Gastroesophageal sphincter (tissue), 3 donors: ENCODE measurements around the gene NTRK1.

ENCODE experiments used
- CTCF ChIP-seq, 4 experiments: fragments of 200-600 bp in 2 of 4; fragments of 450-650 bp in 2 of 4; sonication (generic) in 1 of 4; IDR thresholded peaks; one replicate each; pipeline ENCODE4 v1.5.1; 2017 to 2019; ENCODE audit warnings: antibody characterized with exemption in 4 of 4, mild to moderate bottlenecking in 2 of 4, moderate library complexity in 2 of 4
- EP300 ChIP-seq: sonication (generic); formaldehyde crosslinking; IDR thresholded peaks from one replicate; pipeline ENCODE4 v1.6.1; 2017; ENCODE audit warnings: antibody characterized with exemption, mild to moderate bottlenecking
- POLR2A ChIP-seq, 2 donors: fragments of 450-650 bp; IDR thresholded peaks; one replicate each; pipeline ENCODE4 v1.6.1; 2017; ENCODE audit warnings: antibody characterized with exemption in 2 of 2, mild to moderate bottlenecking in 2 of 2, moderate library complexity in 1 of 2
- POLR2AphosphoS5 ChIP-seq: sonication (generic); formaldehyde crosslinking; IDR thresholded peaks from one replicate; pipeline ENCODE4 v1.6.1; 2017; ENCODE audit warnings: antibody characterized with exemption

GRCh38 chr1:156823210-156823790, 37.4 kb upstream of the NTRK1 start:
- no peak for TF ChIP-seq CTCF (IDR thresholded peaks at IDR 0.05)
- TF ChIP-seq EP300, result no peak
- TF ChIP-seq POLR2A (IDR thresholded peaks at IDR 0.05), result no peak
- TF ChIP-seq POLR2AphosphoS5, result no peak
